Heart left ventricle (tissue), 13 donors: ENCODE results near the gene GPBP1.

Experiments
- POLR2A ChIP-seq, 2 donors: fragments of 450-650 bp; IDR thresholded peaks; one replicate each; pipeline ENCODE4 v1.6.1; 2017; ENCODE audit warnings: antibody characterized with exemption in 2 of 2, mild to moderate bottlenecking in 2 of 2, moderate library complexity in 2 of 2
- TF ChIP-seq, protein P1 (sequence below), 12 donors: fragments of 200-600 bp; sonication (generic) in 4 of 12; IDR thresholded peaks; one replicate each; pipeline versions ENCODE4 v1.5.0 to v1.8.0; 2018 to 2022; ENCODE audit warnings: antibody characterized with exemption in 12 of 12, mild to moderate bottlenecking in 5 of 12
- donor health status: ischemic (EF 13 %, LVEDD 7.1; RV severe dilation, severe dysfunction).
- donor health status: DM: no; HTN: yes; CAD: no.
- donor health status: DM: no; HTN: no; CAD: no.
- donor health status: ischemic (EF 25% LVEDD 6.9; RV normal size, moderate dysfunction).
- donor health status: ischemic (EF 25% LVEDD 5.7; RV mildly dilated, moderate dysfunction).
- donor health status: ischemic (EF 35%, LVEDD 5.7; RV mildly dilated, moderate dysfunction).
- donor health status: nonischemic (EF 11% LVEDD 7.7; RV severe dilation, severe dysfunction).
- donor health status: DM: yes; HTN: yes; CAD: no.
- donor health status: PGD.
- donor health status: ischemic (EF 29% LVEDD 5.4; RV normal size, mild dysfunction).
- donor health status: nonischemic (EF 23%, LVEDD 6.1; RV moderate dilation, normal function).

DNA sequence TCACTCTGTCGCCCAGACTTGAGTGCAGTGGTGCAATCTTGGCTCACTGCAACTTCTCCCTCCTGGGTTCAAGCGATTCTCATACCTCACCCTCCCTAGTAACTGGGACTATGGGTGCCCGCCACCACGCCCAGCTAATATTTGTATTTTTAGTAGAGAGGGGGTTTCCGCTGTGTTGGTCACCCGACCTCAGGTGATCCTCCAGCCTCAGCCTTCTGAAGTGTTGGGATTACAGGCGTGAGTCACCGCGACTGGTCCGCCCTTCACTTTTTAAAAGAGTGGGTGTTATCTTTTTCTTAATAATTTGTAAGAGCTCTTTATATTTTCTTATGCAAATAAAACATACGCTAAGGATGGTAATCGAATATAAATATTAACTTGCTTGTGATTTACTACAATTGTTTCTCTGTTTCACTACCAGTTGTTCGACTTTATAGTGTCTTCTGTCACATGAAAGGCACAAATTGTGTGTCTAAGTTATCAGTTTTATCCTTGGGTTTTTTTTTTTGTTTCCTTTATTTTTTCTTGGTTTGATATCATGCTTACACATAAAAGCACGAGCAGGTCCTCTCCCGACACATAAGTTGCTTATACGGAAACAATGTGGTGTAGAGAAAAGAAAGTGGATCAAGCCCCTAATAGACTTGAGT, 1.9 kb upstream of the GPBP1 start:
- TF ChIP-seq POLR2A (IDR thresholded peaks at IDR 0.05), result no peak
- TF ChIP-seq, protein P1, sequence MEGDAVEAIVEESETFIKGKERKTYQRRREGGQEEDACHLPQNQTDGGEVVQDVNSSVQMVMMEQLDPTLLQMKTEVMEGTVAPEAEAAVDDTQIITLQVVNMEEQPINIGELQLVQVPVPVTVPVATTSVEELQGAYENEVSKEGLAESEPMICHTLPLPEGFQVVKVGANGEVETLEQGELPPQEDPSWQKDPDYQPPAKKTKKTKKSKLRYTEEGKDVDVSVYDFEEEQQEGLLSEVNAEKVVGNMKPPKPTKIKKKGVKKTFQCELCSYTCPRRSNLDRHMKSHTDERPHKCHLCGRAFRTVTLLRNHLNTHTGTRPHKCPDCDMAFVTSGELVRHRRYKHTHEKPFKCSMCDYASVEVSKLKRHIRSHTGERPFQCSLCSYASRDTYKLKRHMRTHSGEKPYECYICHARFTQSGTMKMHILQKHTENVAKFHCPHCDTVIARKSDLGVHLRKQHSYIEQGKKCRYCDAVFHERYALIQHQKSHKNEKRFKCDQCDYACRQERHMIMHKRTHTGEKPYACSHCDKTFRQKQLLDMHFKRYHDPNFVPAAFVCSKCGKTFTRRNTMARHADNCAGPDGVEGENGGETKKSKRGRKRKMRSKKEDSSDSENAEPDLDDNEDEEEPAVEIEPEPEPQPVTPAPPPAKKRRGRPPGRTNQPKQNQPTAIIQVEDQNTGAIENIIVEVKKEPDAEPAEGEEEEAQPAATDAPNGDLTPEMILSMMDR (IDR thresholded peaks at IDR 0.05), result no peak
